ENCODE data around the gene ELF2.
"Not testable (repeated sequence)": the region's sequence is repeated elsewhere in the genome, so short reads cannot be mapped to it uniquely, and the experiment has no call there.

The ELF2 gene

DNA sequence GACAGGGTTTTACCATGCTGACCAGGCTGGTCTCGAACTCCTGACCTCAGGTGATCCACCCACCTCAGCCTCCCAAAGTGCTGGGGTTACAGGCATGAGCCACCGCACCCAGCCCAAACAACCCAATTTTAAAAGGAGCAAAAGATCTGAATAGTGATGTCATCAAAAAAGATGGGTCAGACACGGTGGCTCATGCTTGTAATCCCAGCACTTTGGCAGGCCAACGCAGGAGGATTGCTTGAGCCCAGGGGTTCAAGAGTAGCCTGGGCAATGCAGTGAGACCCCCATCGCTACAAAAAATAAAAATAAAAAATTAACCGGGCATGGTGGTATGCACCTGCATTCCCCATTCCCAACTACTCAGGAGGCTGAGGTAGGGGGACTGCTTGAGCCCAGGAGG is 6.1 kb downstream of the ELF2 start:
- Histone ChIP-seq H3K4me3 (ENCODE audit: low read depth, low read length) (no peak overlapping the region), H3K9me3 (ENCODE audit: control insufficient read depth, low read length) (no peaks in the 10 kb centered on the region), H3K36me3 (ENCODE audit: control insufficient read depth, insufficient read depth, low read length) (no peaks in the 10 kb centered on the region), H3K27me3 (ENCODE audit: control insufficient read depth, insufficient read depth, low read length) (no peaks in the 10 kb centered on the region), H3K4me1 (no peaks in the 10 kb centered on the region), H3K27ac (no peak overlapping the region), H3K9ac (no peak overlapping the region), H3K4me2 (ENCODE audit: low read length) (no peak overlapping the region), H3K79me2 (peaks cover 17% of the 10 kb centered on the region), H2AFZ (no peak overlapping the region)
- no peak for TF ChIP-seq CTCF (IDR thresholded peaks at IDR 0.05)

GRCh38 chr4:139167774-139168444 is 9.1 kb downstream of the ELF2 start:
- H3K36me3 ChIP-seq (ENCODE audit: control insufficient read depth, insufficient read depth, low read length): no peaks in the 10 kb centered on the region
- H3K27ac ChIP-seq: no peak overlapping the region
- peaks cover 21% of the 10 kb centered on the region for H3K79me2 ChIP-seq
- H3K27me3 ChIP-seq (ENCODE audit: control insufficient read depth, insufficient read depth, low read length): no peaks in the 10 kb centered on the region
- peak; percentile 51 for TF ChIP-seq CTCF (IDR thresholded peaks at IDR 0.05)
- H3K4me1 ChIP-seq: no peaks in the 10 kb centered on the region
- no peak overlapping the region for H3K4me3 ChIP-seq (ENCODE audit: low read depth, low read length)
- H3K4me2 ChIP-seq (ENCODE audit: low read length): no peak overlapping the region
- H2AFZ ChIP-seq: no peak overlapping the region
- no peak overlapping the region for H3K9ac ChIP-seq
- no peaks in the 10 kb centered on the region for H3K9me3 ChIP-seq (ENCODE audit: control insufficient read depth, low read length)

DNA sequence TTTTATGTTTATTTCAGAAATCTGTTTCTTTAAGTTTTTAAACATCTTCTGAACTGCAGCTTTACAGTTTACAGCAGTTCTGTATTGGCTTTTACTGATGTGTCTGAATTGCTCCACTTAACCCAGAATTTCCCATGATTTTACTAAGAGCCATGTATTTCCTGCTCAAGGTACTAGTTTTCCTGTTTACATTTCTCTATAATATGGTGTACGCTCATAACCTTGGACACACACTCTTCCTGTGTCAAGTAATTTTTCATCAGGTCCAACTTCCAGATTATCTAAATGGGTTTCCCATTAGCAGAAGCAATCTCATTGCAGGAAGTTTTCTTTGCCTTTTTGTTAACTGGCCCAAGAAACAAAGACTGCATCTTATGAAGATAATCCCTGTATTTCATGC is 12.3 kb downstream of the ELF2 start:
- no peaks in the 10 kb centered on the region for H3K4me1 ChIP-seq
- no peak overlapping the region for H3K4me2 ChIP-seq (ENCODE audit: low read length)
- no peak overlapping the region for H3K4me3 ChIP-seq (ENCODE audit: low read depth, low read length)
- H2AFZ ChIP-seq: no peak overlapping the region
- H3K27ac ChIP-seq: no peak overlapping the region
- TF ChIP-seq CTCF (IDR thresholded peaks at IDR 0.05): no peak
- no peaks in the 10 kb centered on the region for H3K36me3 ChIP-seq (ENCODE audit: control insufficient read depth, insufficient read depth, low read length)
- no peaks in the 10 kb centered on the region for H3K9me3 ChIP-seq (ENCODE audit: control insufficient read depth, low read length)
- H3K27me3 ChIP-seq (ENCODE audit: control insufficient read depth, insufficient read depth, low read length): no peaks in the 10 kb centered on the region
- no peak overlapping the region for H3K9ac ChIP-seq
- peaks cover 20% of the 10 kb centered on the region for H3K79me2 ChIP-seq

DNA sequence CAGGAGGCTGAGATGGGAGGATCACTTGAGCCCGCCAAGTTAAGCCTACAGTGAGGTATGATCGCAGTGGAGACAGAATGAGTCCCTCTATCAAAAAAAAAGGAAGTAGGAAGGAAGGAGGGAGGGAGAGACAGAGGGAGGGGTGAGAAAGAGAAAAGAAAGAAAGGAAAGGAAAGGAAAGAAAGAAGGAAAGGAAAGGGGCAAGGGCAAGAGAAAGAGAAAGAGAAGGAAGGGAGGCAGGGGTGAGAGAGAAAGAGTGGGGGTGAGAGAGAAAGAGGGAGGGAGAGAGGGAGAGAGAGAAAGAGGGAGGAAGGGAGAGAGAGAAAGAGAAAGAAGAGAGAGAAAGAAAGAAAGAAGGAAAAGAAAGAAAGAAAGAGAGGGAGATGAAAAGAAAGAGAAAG is 13.2 kb downstream of the ELF2 start:
- Histone ChIP-seq H3K4me3 (ENCODE audit: low read depth, low read length) (no peak overlapping the region), H3K27ac (no peak overlapping the region), H3K79me2 (peaks cover 30% of the 10 kb centered on the region), H3K9me3 (ENCODE audit: control insufficient read depth, low read length) (no peaks in the 10 kb centered on the region), H3K9ac (no peak overlapping the region), H3K36me3 (ENCODE audit: control insufficient read depth, insufficient read depth, low read length) (no peaks in the 10 kb centered on the region), H2AFZ (no peak overlapping the region), H3K4me1 (no peaks in the 10 kb centered on the region), H3K4me2 (ENCODE audit: low read length) (no peak overlapping the region), H3K27me3 (ENCODE audit: control insufficient read depth, insufficient read depth, low read length) (no peaks in the 10 kb centered on the region)
- no peak for TF ChIP-seq CTCF (IDR thresholded peaks at IDR 0.05)

DNA sequence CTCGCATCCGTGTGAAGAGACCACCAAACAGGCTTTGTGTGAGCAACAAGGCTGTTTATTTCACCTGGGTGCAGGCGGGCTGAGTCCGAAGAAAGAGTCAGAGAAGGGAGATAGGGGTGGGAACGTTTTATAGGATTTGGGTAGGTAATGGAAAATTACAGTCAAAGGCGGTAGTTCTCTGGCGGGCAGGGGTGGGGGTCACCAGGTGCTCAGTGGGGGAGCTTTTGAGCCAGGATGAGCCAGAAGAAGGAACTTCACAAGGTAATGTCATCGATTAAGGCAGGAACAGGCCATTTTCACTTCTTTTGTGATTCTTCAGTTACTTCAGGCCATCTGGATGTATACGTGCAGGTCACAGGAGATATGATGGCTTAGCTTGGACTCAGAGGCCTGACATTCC is 19.0 kb downstream of the ELF2 start:
- H3K79me2 ChIP-seq: peaks cover 18% of the 10 kb centered on the region
- H3K4me3 ChIP-seq (ENCODE audit: low read depth, low read length); H3K27me3 ChIP-seq (ENCODE audit: control insufficient read depth, insufficient read depth, low read length); H3K9me3 ChIP-seq (ENCODE audit: control insufficient read depth, low read length); H3K9ac ChIP-seq; H3K4me1 ChIP-seq; H2AFZ ChIP-seq; H3K36me3 ChIP-seq (ENCODE audit: control insufficient read depth, insufficient read depth, low read length); H3K4me2 ChIP-seq (ENCODE audit: low read length); H3K27ac ChIP-seq: not testable (repeated sequence)

Data from parathyroid adenoma (tissue), 2 donors.